PFSK-1 (cell line): Measurements from ENCODE around the gene RAB3GAP1.

Experiments used
- FOXP2 ChIP-seq: optimal IDR thresholded peaks from 2 replicates; pipeline ENCODE3; 2011; ENCODE audit warnings: borderline replicate concordance, control low read depth, inconsistent platforms; ENCODE audit not compliant: insufficient read depth; ENCODE audit errors: extremely low read length, extremely low read depth
- POLR2AphosphoS5 ChIP-seq: IDR thresholded peaks from 2 replicates; pipeline ENCODE4 v1.6.1; 2012; ENCODE audit warnings: low read depth, mild to moderate bottlenecking, control low read depth, low read length, moderate library complexity
- REST ChIP-seq, 2 experiments: IDR thresholded peaks; 2 replicates each; pipeline versions ENCODE4 v1.6.1 to v1.8.0; 2011 to 2012; ENCODE audit warnings: low read depth in 2 of 2, low read length in 2 of 2, control low read depth in 1 of 2, inconsistent platforms in 1 of 2, mild to moderate bottlenecking in 1 of 2, moderate library complexity in 1 of 2; ENCODE audit not compliant: insufficient read depth in 1 of 2
- SIN3A ChIP-seq: IDR thresholded peaks from 2 replicates; pipeline ENCODE4 v1.6.1; 2012; ENCODE audit warnings: mild to moderate bottlenecking, low read length, moderate library complexity, borderline replicate concordance; ENCODE audit not compliant: insufficient read depth
- TAF1 ChIP-seq: IDR thresholded peaks from 2 replicates; pipeline ENCODE4 v1.6.1; 2012; ENCODE audit warnings: low read length, control low read depth, borderline replicate concordance; ENCODE audit not compliant: insufficient read depth

RAB3GAP1 gene

GRCh38 chr2:135157856-135158255, 105.8 kb downstream of the RAB3GAP1 start:
- no peak for TF ChIP-seq POLR2AphosphoS5
- no peak for TF ChIP-seq TAF1
- no peak for TF ChIP-seq FOXP2
- no peak for TF ChIP-seq SIN3A
- no peak for TF ChIP-seq REST (IDR thresholded peaks at IDR 0.05; ENCODE audit: insufficient read depth in 1 of 2, low read depth in 2 of 2, low read length in 2 of 2)

DNA sequence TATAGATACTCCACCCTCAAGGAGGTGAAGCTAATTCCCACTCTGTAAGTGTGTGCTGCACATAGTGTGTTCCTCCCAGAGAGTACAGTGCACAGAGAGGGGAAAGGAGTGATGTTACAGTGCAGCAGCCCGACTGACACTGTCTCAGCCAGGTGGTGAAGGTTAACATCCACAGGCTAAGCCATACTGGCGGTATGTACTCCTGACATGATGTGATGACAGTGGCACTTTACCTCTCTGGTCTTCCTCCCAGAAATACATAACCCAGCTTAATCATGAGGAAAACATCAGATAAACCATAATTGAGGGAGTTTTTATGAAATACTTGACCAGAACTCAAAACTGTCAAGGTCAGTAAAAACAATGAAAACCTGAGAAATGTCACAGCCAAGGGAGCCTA, 107.1 kb downstream of the RAB3GAP1 start:
- TF ChIP-seq SIN3A, result no peak
- TF ChIP-seq FOXP2, result no peak

- no peak for TF ChIP-seq SIN3A
These were observed 110.3 kb downstream of the RAB3GAP1 start for GRCh38 chr2:135162377-135162776.

DNA sequence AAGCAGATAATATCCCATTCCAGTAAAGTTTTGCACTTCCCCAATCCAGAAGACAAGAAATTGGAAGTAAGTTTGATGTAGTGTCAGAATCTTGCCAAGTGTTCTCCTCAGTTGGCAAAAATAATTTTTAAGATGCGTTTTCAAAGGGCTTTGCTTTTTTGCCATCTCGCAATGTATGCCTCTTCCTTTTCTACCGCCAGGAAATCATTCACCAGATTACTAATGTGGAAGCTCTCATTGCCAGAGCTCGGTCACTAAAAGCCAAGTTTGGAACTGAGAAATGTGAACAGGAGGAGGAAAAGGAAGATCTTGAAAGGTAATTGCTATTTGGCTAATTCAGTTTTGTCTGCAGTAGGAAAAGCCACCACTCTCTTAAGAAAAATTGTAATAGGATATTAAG, 110.7 kb downstream of the RAB3GAP1 start:
- TF ChIP-seq POLR2AphosphoS5 (no peak), REST (IDR thresholded peaks at IDR 0.05; ENCODE audit: insufficient read depth in 1 of 2, low read depth in 2 of 2, low read length in 2 of 2) (no peak), TAF1 (no peak), SIN3A (no peak), FOXP2 (no peak)

DNA sequence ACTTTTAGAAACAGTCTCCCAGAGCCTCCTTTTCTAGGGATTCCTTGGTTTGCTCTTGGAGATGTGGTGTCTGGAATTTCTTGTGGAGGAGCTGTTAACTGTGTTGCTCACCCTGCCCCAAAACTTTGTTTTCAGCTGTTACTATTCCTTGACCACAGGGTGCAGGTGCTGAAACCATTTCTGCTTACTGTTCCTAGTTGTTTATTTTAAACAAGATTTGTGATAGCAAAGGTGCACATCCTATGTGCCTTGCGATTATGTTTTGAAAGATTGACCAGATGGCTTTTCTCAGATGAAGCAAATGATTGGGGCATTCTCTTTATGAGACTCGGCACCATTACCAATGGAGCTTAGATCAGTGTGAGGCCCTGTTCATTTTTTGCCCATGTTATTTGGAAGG, 111.2 kb downstream of the RAB3GAP1 start:
- TF ChIP-seq REST (IDR thresholded peaks at IDR 0.05; ENCODE audit: insufficient read depth in 1 of 2, low read depth in 2 of 2, low read length in 2 of 2), result no peak
- TF ChIP-seq FOXP2, result no peak
- TF ChIP-seq POLR2AphosphoS5, result no peak
- no peak for TF ChIP-seq TAF1
- TF ChIP-seq SIN3A, result no peak

DNA sequence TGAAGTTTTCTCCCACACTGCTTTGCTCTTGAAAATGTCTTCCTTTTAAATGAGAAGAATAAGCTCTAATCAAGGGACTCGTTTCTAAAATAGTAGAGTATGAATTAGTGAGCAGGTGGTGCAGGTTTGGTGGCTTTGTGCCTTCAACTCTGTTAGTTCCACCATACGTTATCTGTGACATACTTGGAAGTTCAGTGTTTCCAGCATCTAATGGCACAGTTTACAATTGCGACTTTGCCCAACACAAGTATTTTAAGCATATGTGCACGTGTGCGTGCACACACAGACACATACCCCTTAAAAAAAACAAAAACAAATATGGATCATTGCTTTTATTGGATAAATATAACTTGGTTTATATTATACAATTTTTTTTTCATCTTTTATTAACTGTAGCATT, 111.8 kb downstream of the RAB3GAP1 start:
- TF ChIP-seq FOXP2 (no peak), REST (IDR thresholded peaks at IDR 0.05; ENCODE audit: insufficient read depth in 1 of 2, low read depth in 2 of 2, low read length in 2 of 2) (no peak), TAF1 (no peak)
